Mucosa of descending colon (tissue), 3 donors: ENCODE measurements around the gene HNRNPL. TPM values are rescaled to one million over a fixed set of nuclear protein-coding genes. Genes with fewer than 3 reads are reported as not detected.

Experiments used
- ATAC-seq: fragments of 200-7000 bp; cut with Tn5 transposase; one replicate; pipeline ENCODE4 v1.9.1; 2020; ENCODE audit warnings: mild to moderate bottlenecking, moderate library complexity
- DNase-seq, 3 donors: peaks; one replicate each; pipeline ENCODE4 v3.0.0-alpha.2; 2020
- H3K36me3 ChIP-seq: fragments of 200-600 bp; one replicate; pipeline ENCODE4 v1.8.0; 2021; ENCODE audit warnings: low read depth, mild to moderate bottlenecking
- H3K4me1 ChIP-seq: fragments of 200-600 bp; one replicate; pipeline ENCODE4 v1.8.0; 2021; ENCODE audit warnings: low read depth, mild to moderate bottlenecking
- H3K4me3 ChIP-seq: fragments of 200-600 bp; one replicate; pipeline ENCODE4 v1.8.0; 2021; ENCODE audit warnings: mild to moderate bottlenecking
- H3K9me3 ChIP-seq: fragments of 200-600 bp; one replicate; pipeline ENCODE4 v1.8.0; 2021; ENCODE audit warnings: mild to moderate bottlenecking
- intact Hi-C, 2 donors: fragments of 100-400 bp; cut with DNase I in 1 of 2; cut with micrococcal nuclease in 1 of 2; formaldehyde crosslinking; loops; one replicate each; pipeline versions ENCODE4 v1.11.0 to v1.11.1; 2022; cut with DNase I, micrococcal nuclease
- total RNA-seq, 3 donors: library from RNA; stranded (reverse); fragmentation: NEBNext Ultra II Directional in 2 of 3; extraction: Animal tissue kit (Norgen Biotek cat#: 25700) in 2 of 3; gene quantifications; one replicate each; pipeline versions ENCODE4 v1.2.1 to v1.2.4, GENCODE V29; 2021 to 2023
- TF ChIP-seq, protein P1 (sequence below): fragments of 200-600 bp; IDR thresholded peaks from one replicate; pipeline ENCODE4 v1.8.0; 2022; ENCODE audit warnings: antibody characterized with exemption, mild to moderate bottlenecking
- donor health status: DM: no; HTN: no; CAD: no; lungs with moderate emphysema.
- donor health status: DM: no; HTN: no; CAD: no.
- donor health status: DM: no; HTN: yes; CAD: no.

The HNRNPL gene
- total RNA-seq, 3 donors from 2014 or later, result 267 to 317 (median 292) TPM

DNA sequence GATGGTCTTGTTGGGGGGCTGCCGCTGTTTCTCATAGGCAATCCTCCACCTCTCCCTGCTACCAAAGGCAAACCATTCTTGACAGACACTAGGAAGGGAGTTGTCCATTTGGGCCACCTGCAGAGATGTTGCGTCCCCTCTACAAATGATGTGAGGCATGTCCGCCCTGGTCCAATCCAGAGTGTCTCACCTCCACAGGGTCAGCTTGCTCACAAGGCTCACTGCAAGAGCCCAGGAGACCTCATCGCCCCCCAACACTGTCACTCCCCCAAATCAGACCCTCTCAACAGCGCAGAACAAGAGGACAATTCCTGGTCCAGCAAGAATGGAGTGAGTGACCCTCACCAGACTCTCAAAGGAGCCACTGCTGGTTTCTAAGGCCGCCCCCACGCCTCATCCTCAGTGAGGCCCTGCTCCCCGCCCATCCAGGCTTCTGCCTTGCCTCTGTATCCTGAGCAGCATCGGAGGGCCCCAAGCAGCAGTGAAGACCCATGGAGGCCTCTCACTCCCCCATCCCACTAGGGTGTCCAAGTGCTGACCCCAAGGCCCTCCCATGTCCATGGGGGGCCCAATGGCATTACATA, 6.5 kb downstream of the HNRNPL start:
- no peak overlapping the region for H3K4me3 ChIP-seq
- TF ChIP-seq, protein P1, sequence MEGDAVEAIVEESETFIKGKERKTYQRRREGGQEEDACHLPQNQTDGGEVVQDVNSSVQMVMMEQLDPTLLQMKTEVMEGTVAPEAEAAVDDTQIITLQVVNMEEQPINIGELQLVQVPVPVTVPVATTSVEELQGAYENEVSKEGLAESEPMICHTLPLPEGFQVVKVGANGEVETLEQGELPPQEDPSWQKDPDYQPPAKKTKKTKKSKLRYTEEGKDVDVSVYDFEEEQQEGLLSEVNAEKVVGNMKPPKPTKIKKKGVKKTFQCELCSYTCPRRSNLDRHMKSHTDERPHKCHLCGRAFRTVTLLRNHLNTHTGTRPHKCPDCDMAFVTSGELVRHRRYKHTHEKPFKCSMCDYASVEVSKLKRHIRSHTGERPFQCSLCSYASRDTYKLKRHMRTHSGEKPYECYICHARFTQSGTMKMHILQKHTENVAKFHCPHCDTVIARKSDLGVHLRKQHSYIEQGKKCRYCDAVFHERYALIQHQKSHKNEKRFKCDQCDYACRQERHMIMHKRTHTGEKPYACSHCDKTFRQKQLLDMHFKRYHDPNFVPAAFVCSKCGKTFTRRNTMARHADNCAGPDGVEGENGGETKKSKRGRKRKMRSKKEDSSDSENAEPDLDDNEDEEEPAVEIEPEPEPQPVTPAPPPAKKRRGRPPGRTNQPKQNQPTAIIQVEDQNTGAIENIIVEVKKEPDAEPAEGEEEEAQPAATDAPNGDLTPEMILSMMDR, result no peak
- DNase-seq (peak in 1 of 3 donors; percentile 14), ATAC-seq (no peak)
- H3K9me3 ChIP-seq, result no peaks in the 10 kb centered on the region
- H3K36me3 ChIP-seq, result peaks cover 58% of the 10 kb centered on the region
- peaks cover 16% of the 10 kb centered on the region for H3K4me1 ChIP-seq
- intact Hi-C loops, result no loop called here

DNA sequence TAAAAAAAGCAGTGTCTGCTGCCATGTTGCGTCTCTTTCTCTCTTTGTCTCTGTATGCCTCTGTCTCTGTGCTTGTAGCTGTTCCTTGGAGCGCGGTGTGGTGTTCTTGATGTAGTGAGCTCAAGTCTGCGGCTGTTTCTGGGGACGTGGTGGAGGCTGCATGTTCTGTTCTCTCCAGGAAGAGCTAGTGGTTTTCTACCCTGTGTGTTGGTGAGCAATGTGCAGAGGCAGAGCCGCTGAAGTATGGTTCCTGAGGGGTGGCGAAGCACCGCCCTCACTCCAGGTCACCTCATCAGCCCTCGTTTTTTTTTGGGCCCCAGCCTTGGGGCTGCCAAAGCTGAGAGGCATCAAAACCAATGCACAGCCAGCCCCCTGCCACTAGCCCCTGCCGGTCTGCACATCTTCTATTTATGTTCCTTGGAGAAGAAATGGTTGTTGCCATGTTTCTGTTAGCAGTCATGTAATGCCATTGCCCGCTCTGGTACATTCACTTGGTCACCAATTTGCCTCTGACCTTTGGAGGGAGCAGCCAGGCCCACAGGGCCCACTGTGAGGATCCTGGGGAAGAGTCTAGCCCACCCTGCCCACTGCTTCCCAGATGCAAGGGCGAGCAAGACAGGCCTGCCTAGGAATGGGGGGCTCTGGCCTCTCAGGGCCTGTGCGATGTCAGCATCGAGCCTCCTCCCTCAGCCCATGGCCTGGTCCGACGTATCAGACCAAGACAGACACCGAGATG, 7.2 kb downstream of the HNRNPL start:
- DNase-seq (peak; percentile 37 to 69 (median 39)), ATAC-seq (peak; percentile 70)
- TF ChIP-seq, protein P1, result no peak
- Histone ChIP-seq H3K4me3 (no peak overlapping the region), H3K9me3 (no peaks in the 10 kb centered on the region), H3K36me3 (peaks cover 64% of the 10 kb centered on the region), H3K4me1 (peaks cover 9% of the 10 kb centered on the region)
- intact Hi-C loops, result no loop called here

DNA sequence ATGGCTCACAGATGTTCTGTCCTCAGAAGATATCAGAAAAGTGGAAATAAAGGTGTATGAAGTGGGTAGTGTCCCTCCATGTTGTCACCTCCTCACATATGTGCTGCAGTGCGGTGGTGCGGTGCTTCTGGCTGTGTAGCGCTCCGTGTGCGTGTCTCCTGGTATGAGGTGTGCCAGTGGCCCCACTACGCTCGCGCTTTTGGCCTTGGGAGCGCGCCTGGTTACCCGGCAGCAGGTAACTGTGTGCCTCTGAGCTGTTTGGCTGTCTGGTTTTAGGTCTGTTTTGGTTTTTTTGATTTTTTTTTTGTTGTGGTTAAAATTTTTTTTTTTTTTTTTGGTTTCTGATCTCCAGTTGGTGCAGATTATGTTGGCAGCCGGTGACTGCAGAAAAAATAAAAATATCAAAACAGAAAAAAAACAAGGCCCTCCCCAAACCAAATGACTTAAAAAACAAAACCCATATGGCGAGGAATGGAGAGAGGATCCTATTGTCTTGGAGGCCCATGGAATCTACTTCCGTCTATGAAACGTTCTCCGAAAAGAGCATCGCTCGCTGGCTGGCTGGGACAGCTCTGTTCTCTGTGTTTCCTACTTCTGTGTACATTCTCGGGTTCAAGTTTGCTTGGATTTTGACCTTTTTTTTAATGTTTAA, 7.9 kb downstream of the HNRNPL start:
- Histone ChIP-seq H3K36me3 (peaks cover 67% of the 10 kb centered on the region), H3K4me1 (peaks cover 3% of the 10 kb centered on the region), H3K9me3 (no peaks in the 10 kb centered on the region), H3K4me3 (no peak overlapping the region)
- TF ChIP-seq, protein P1, result no peak
- intact Hi-C loops, result no loop called here
- DNase-seq, result no peak
- ATAC-seq, result peak; percentile 9

DNA sequence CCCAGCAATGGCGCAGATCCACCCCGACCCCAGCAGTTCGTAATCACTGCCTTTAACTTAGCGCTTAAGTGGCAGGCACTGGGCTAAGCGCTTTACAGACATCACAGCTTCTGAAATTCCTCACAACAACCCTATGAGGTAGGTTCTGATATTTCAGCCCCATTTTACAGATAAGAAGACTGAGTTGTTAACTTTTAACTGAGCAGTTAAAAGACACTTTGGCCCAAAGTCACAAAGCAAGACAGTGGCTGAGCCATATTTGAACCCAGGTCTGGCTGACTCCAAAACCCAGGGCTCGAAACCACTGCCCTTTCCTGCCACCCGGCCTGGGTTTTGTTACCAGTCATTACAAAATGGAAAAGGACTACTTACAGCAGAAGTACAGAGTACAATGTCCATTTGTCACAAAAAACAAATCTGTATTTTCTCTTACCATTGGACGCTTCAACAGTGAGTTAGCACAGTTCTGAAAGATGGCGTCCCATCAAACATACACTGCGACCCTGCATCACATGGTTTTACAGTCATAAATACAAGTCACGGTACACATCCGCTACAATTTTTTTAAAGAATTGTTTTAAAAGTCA, 8.5 kb downstream of the HNRNPL start:
- TF ChIP-seq, protein P1, result no peak
- Histone ChIP-seq H3K4me1 (peaks cover 3% of the 10 kb centered on the region), H3K9me3 (no peaks in the 10 kb centered on the region), H3K4me3 (no peak overlapping the region), H3K36me3 (peaks cover 60% of the 10 kb centered on the region)
- DNase-seq (no peak), ATAC-seq (no peak)
- intact Hi-C loops, result no loop called here

DNA sequence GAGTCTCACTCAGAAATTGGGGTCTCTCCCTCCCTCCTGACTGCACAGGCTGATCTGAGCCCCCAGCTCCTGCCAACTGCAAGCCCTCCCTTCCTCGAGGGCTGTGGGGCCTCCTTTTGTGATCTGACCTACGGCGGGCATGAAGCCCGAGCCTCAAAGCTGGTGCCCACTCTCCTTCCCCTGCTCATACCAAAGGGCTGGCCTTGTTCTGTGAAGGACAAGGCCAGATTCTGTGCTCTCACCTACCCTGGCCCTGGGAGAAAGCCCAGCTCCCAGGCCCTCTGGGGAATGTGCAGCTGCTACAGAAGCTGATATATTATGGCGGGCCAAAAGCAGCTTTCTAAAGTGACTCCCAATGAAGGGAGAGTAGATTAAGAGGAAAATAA, 9.2 kb downstream of the HNRNPL start:
- no peaks in the 10 kb centered on the region for H3K4me1 ChIP-seq
- H3K9me3 ChIP-seq, result no peaks in the 10 kb centered on the region
- no peak for DNase-seq
- H3K36me3 ChIP-seq, result peaks cover 58% of the 10 kb centered on the region
- TF ChIP-seq, protein P1, result no peak
- ATAC-seq, result no peak
- H3K4me3 ChIP-seq, result no peak overlapping the region
- intact Hi-C loops, result no loop called here
